ENCODE data around the gene KRABD2.

DNA sequence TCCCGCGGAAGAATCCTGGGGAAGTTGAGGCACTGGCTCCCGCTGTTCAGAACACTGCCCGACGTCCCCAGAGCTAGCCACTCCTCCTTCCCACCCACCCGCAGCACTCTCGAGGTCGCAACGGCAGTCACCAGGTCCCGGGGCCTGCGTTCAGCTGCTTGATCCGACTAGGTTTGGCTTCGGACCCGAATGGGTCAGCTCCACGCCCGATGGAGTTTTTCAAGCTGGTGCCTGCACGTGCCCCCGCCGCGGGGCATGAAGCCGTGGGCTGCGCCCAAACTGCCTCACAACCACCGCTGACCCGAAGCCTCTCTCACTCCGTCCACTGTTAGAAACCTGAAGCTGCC is 49.2 kb downstream of the KRABD2 start:
- TF ChIP-seq TCF12 (IDR thresholded peaks at IDR 0.05; ENCODE audit: low read depth, low read length) (no peak), MAX (IDR thresholded peaks at IDR 0.05; ENCODE audit: low read depth, low read length) (no peak), NR2C2 (IDR thresholded peaks at IDR 0.05; ENCODE audit: borderline replicate concordance, control insufficient read depth, insufficient read length, low read depth) (no peak), NFYB (IDR thresholded peaks at IDR 0.05; ENCODE audit: insufficient read depth, low read depth, low read length) (no peak), FOS (IDR thresholded peaks at IDR 0.05; ENCODE audit: borderline replicate concordance, extremely low read depth, insufficient read length) (no peak)

Measured in GM12878 (cell line).